ENCODE measurements around the gene PCCA. TPM values are rescaled to one million over a fixed set of nuclear protein-coding genes. Genes with fewer than 3 reads are reported as not detected.

The PCCA gene
- total RNA-seq, 1 experiment from 2014 or later: 16.1 TPM

DNA sequence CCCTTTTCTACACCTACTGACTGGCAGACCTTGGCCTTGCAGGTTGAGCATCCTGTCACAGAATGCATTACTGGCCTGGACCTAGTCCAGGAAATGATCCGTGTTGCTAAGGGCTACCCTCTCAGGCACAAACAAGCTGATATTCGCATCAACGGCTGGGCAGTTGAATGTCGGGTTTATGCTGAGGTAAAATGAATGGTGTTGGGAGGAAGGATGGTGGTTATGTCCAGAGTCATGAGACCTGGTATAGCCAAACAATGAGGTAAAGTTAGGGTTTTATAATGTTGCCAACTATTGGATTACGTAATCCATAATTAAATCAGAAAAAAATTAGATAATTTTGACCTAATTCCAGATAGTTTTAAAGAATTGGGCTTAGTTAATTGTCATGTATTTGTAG is 212.5 kb downstream of the PCCA start:
- no peaks in the 10 kb centered on the region for H3K4me1 ChIP-seq (replicated peaks; ENCODE audit: insufficient read depth)
- H3K36me3 ChIP-seq (ENCODE audit: low read depth): no peaks in the 10 kb centered on the region
- no peak for DNase-seq
- no TSS peak for BruUV-seq (replicated peaks)
- no peaks in the 10 kb centered on the region for H4K20me1 ChIP-seq (ENCODE audit: insufficient read depth)
- H3K4me3 ChIP-seq: no peak overlapping the region
- intact Hi-C loops (cut with micrococcal nuclease; ENCODE audit: unreplicated experiment): no loop called here
- H3K27ac ChIP-seq: no peak overlapping the region
- no peak for TF ChIP-seq EZH2 (IDR thresholded peaks at IDR 0.05; ENCODE audit: low read depth)
- TF ChIP-seq, protein P1, sequence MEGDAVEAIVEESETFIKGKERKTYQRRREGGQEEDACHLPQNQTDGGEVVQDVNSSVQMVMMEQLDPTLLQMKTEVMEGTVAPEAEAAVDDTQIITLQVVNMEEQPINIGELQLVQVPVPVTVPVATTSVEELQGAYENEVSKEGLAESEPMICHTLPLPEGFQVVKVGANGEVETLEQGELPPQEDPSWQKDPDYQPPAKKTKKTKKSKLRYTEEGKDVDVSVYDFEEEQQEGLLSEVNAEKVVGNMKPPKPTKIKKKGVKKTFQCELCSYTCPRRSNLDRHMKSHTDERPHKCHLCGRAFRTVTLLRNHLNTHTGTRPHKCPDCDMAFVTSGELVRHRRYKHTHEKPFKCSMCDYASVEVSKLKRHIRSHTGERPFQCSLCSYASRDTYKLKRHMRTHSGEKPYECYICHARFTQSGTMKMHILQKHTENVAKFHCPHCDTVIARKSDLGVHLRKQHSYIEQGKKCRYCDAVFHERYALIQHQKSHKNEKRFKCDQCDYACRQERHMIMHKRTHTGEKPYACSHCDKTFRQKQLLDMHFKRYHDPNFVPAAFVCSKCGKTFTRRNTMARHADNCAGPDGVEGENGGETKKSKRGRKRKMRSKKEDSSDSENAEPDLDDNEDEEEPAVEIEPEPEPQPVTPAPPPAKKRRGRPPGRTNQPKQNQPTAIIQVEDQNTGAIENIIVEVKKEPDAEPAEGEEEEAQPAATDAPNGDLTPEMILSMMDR (conservative IDR thresholded peaks at IDR 0.05): no peak
- no peaks in the 10 kb centered on the region for H3K9me3 ChIP-seq (ENCODE audit: insufficient read depth, low read depth)
- H2AFZ ChIP-seq: no peak overlapping the region
- no peak overlapping the region for H3K4me2 ChIP-seq
- peaks cover 5% of the 10 kb centered on the region; the same call in 1 of the 2 replicates for H3K9me2 ChIP-seq (ENCODE audit: insufficient read depth)
- POLR2A ChIA-PET (ENCODE audit: unreplicated experiment): no interaction called here
- CTCF ChIA-PET: no interaction called here
- H3F3A ChIP-seq (ENCODE audit: insufficient read depth, low read depth): no peaks in the 10 kb centered on the region
- H3K79me2 ChIP-seq (ENCODE audit: low read depth): no peaks in the 10 kb centered on the region
- no peaks in the 10 kb centered on the region for H3K27me3 ChIP-seq (ENCODE audit: insufficient read depth, low read depth)

DNA sequence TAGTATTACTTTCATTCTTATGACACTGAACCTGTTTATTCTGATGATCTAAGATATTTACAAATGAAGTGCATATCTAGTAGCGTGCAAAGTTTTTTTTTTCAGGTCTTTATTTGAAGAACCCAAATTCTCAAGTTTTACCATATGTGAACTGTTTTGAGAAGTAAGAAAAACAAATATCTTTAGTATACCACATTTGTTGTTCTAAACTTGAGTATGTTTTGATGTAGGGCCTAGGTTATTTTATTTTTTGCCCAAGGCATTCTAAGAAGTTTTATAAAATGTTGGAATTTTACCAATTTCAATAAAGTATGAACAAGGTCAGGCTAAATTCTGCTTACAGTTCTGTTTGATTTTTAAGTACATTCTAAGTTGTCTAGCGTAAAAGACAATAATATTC is 213.5 kb downstream of the PCCA start:
- ChIA-PET POLR2A (ENCODE audit: unreplicated experiment) (no interaction called here), CTCF (no interaction called here)
- Histone ChIP-seq H3K4me1 (replicated peaks; ENCODE audit: insufficient read depth) (no peaks in the 10 kb centered on the region), H3K27ac (no peak overlapping the region), H3F3A (ENCODE audit: insufficient read depth, low read depth) (no peaks in the 10 kb centered on the region), H4K20me1 (ENCODE audit: insufficient read depth) (no peaks in the 10 kb centered on the region), H3K27me3 (ENCODE audit: insufficient read depth, low read depth) (no peaks in the 10 kb centered on the region), H2AFZ (no peak overlapping the region), H3K4me3 (no peak overlapping the region), H3K9me3 (ENCODE audit: insufficient read depth, low read depth) (no peaks in the 10 kb centered on the region), H3K9me2 (ENCODE audit: insufficient read depth) (peaks cover 5% of the 10 kb centered on the region; the same call in 1 of the 2 replicates), H3K79me2 (ENCODE audit: low read depth) (no peaks in the 10 kb centered on the region), H3K36me3 (ENCODE audit: low read depth) (0 out of 2 replicates have a peak, but pooled peaks cover 3% of the 10 kb centered on the region), H3K4me2 (no peak overlapping the region)
- BruUV-seq (replicated peaks): no TSS peak
- intact Hi-C loops (cut with micrococcal nuclease; ENCODE audit: unreplicated experiment): no loop called here
- no peak for TF ChIP-seq EZH2 (IDR thresholded peaks at IDR 0.05; ENCODE audit: low read depth)
- TF ChIP-seq, protein P1 (conservative IDR thresholded peaks at IDR 0.05): no peak
- no peak for DNase-seq

DNA sequence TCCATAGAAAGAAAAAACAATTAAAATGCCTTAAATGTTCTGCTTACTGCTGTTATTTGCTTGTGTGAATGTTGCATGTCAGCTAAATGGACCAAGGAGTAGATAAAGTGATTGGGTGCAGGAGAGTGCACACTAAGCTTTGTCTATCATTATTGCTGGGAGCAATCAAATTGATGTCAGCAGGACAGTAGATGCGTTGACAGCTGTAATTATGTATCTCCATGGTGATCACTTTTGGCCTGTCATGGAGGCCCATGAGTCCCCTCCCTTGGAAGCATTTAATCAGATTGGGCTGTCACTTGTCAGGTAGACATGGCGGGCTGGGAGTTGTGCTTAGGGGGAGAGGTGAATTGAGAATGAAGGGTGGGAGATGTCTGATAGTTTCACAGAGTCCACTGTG is 215.3 kb downstream of the PCCA start:
- intact Hi-C loops (cut with micrococcal nuclease; ENCODE audit: unreplicated experiment): no loop called here
- Histone ChIP-seq H4K20me1 (ENCODE audit: insufficient read depth) (no peaks in the 10 kb centered on the region), H3K4me1 (replicated peaks; ENCODE audit: insufficient read depth) (no peaks in the 10 kb centered on the region), H3K36me3 (ENCODE audit: low read depth) (0 out of 2 replicates have a peak, but pooled peaks cover 3% of the 10 kb centered on the region), H3K4me3 (no peak overlapping the region), H3K9me2 (ENCODE audit: insufficient read depth) (peaks cover 5% of the 10 kb centered on the region; the same call in 1 of the 2 replicates), H3K79me2 (ENCODE audit: low read depth) (no peaks in the 10 kb centered on the region), H2AFZ (no peak overlapping the region), H3K9me3 (ENCODE audit: insufficient read depth, low read depth) (no peaks in the 10 kb centered on the region), H3K27ac (no peak overlapping the region), H3K4me2 (no peak overlapping the region), H3F3A (ENCODE audit: insufficient read depth, low read depth) (no peaks in the 10 kb centered on the region), H3K27me3 (ENCODE audit: insufficient read depth, low read depth) (no peaks in the 10 kb centered on the region)
- no TSS peak for BruUV-seq (replicated peaks)
- ChIA-PET CTCF (no interaction called here), POLR2A (ENCODE audit: unreplicated experiment) (no interaction called here)
- no peak for DNase-seq
- TF ChIP-seq EZH2 (IDR thresholded peaks at IDR 0.05; ENCODE audit: low read depth): no peak
- TF ChIP-seq, protein P1 (conservative IDR thresholded peaks at IDR 0.05): no peak

All from PC-9 (cell line).